ENCODE data around the gene ZNF597. TPM values are rescaled to one million over a fixed set of nuclear protein-coding genes. Genes with fewer than 3 reads are reported as not detected.

ZNF597 gene
- total RNA-seq, 1 experiment from 2014 or later, result 3.5 TPM

DNA sequence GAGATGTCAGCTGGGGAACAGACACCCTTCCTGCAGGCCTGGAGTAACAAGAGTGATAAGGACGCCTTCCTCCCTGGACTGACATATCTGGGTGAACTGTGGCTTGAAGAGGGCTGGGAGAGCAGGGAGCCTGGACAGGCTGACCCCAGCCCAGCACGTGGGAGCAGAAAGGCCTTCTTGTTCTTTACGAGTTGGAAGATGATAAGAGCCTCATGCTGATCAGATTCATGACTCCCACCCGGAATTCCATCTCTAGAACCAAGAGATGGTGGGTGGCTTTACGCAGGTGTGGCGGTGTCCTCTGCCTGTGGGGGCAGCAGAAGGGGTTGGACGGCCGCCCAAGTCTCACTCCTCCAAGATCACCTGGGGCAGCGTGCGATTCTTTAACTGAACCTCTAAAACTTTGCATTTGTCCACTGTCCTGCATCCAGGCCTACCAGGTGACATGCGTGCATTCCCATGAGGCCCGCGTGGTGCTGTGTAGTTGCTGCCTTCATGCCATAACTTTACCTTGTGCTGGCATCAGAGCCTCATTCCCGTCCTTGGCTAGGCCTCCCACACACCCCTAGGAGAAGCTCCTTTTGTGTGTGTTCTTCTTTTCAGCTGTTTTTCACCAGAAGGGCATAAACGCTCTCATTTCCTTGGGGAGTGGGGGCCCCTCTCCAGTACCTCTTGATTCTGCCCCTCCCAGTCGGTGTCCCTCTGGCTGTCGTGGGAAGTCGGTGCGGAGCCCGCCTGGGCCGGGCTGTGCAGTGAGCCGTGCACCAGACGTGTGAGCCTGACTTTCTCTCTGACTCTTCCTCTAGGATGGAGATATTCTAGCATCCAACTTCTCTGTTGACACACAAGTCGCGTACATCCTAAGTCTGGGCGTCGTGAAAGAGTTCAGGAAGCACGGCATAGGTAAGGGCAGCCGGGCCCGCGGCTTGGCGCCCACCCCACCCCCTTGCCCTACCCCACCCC lies 38.7 kb upstream of the ZNF597 start:
- H3K23ac ChIP-seq (ENCODE audit: insufficient read length, low read depth, low read length), result no peak overlapping the region
- H2AFZ ChIP-seq (ENCODE audit: low read length), result no peak overlapping the region
- H3K9me3 Mint-ChIP-seq, result no peaks in the 10 kb centered on the region
- H3K4ac ChIP-seq (ENCODE audit: low read depth, low read length), result no peak overlapping the region
- H3K4me1 ChIP-seq (ENCODE audit: insufficient read depth, low read length), result no peaks in the 10 kb centered on the region
- no peak overlapping the region for H4K5ac ChIP-seq (ENCODE audit: insufficient read length, low read depth, low read length)
- no peak overlapping the region for H2BK12ac ChIP-seq (ENCODE audit: insufficient read length, low read depth, low read length)
- H4K91ac ChIP-seq (ENCODE audit: insufficient read length, low read depth, low read length), result no peak overlapping the region
- H3K79me1 ChIP-seq (ENCODE audit: insufficient read depth, low read depth, low read length, poor library complexity, severe bottlenecking), result no peaks in the 10 kb centered on the region
- H3K14ac ChIP-seq (ENCODE audit: insufficient read depth, low read length), result no peak overlapping the region
- no CpG with 5 or more reads among the region's 32 CpGs for WGBS (ENCODE audit: extremely low coverage, insufficient read length, low lambda C conversion rate)
- no peak overlapping the region for H3K56ac ChIP-seq (ENCODE audit: insufficient read length, low read depth, low read length)
- no peak overlapping the region for H2BK20ac ChIP-seq (ENCODE audit: low read depth, low read length, poor library complexity, severe bottlenecking)
- no peaks in the 10 kb centered on the region; the same call in 1 of the 2 replicates for H3K27me3 Mint-ChIP-seq (ENCODE audit: low read depth)
- H3K4me3 Mint-ChIP-seq, result no peak overlapping the region
- no peak overlapping the region for H3T11ph ChIP-seq (ENCODE audit: low read length)
- H3K9ac ChIP-seq (ENCODE audit: extremely low read depth, insufficient read length, low read length), result no peak overlapping the region
- no peak overlapping the region for H4K8ac ChIP-seq (replicated peaks; ENCODE audit: insufficient read length, low read depth, low read length)
- no peak for DNase-seq
- H3K18ac ChIP-seq (ENCODE audit: insufficient read length, low read depth, low read length), result no peak overlapping the region
- H3K27ac ChIP-seq (ENCODE audit: insufficient read length, low read depth, low read length), result no peak overlapping the region
- H3K23me2 ChIP-seq (ENCODE audit: insufficient read length, low read depth, low read length, poor library complexity, severe bottlenecking), result no peaks in the 10 kb centered on the region
- no peak overlapping the region for H2AK5ac ChIP-seq (ENCODE audit: insufficient read length, low read length)
- no peaks in the 10 kb centered on the region for H3K9me3 ChIP-seq (ENCODE audit: control insufficient read depth, low read depth, low read length)
- H3K36me3 Mint-ChIP-seq (ENCODE audit: insufficient read depth in 1 of 3, low read depth in 3 of 3), result peaks cover 28 to 70% (median 57%) of the 10 kb centered on the region in 3 experiments; a peak in 6 of 7 replicates
- TF ChIP-seq, protein P1, sequence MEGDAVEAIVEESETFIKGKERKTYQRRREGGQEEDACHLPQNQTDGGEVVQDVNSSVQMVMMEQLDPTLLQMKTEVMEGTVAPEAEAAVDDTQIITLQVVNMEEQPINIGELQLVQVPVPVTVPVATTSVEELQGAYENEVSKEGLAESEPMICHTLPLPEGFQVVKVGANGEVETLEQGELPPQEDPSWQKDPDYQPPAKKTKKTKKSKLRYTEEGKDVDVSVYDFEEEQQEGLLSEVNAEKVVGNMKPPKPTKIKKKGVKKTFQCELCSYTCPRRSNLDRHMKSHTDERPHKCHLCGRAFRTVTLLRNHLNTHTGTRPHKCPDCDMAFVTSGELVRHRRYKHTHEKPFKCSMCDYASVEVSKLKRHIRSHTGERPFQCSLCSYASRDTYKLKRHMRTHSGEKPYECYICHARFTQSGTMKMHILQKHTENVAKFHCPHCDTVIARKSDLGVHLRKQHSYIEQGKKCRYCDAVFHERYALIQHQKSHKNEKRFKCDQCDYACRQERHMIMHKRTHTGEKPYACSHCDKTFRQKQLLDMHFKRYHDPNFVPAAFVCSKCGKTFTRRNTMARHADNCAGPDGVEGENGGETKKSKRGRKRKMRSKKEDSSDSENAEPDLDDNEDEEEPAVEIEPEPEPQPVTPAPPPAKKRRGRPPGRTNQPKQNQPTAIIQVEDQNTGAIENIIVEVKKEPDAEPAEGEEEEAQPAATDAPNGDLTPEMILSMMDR (conservative IDR thresholded peaks at IDR 0.05), result no peak
- no peak overlapping the region for H2BK5ac ChIP-seq (ENCODE audit: insufficient read length, low read length)
- no peaks in the 10 kb centered on the region; the same call in 1 of the 2 replicates for H3K79me2 ChIP-seq (ENCODE audit: insufficient read depth, low read length)
- H2BK120ac ChIP-seq (ENCODE audit: low read depth, low read length, poor library complexity, severe bottlenecking), result no peak overlapping the region
- H3K4me2 ChIP-seq (ENCODE audit: insufficient read depth, insufficient read length, low read length), result no peak overlapping the region
- peak overlapping the region; percentile 88 to 91 (median 91); a peak in 5 of 7 replicates for H3K27ac Mint-ChIP-seq
- no peak overlapping the region for H2BK15ac ChIP-seq (ENCODE audit: low read depth, low read length)
- H4K20me1 ChIP-seq (ENCODE audit: control insufficient read depth, insufficient read depth, insufficient read length), result no peaks in the 10 kb centered on the region
- peaks cover 10% of the 10 kb centered on the region in 2 experiments for H3K4me1 Mint-ChIP-seq
- no peaks in the 10 kb centered on the region for H3K27me3 ChIP-seq (ENCODE audit: insufficient read depth, low read length)

Measured in H9 (cell line).